GM10847 (cell line): ENCODE results near the gene CPTP.

ENCODE experiments used
- POLR2A ChIP-seq: IDR thresholded peaks from 2 replicates; pipeline ENCODE4 v1.6.1; 2011; ENCODE audit not compliant: insufficient read length; ENCODE audit errors: extremely low read depth

CPTP gene

GRCh38 chr1:1331068-1331965 lies 6.7 kb downstream of the CPTP start, which contains the start of gene TAS1R3:
TAS1R3 (plus strand) TSS chr1:1331280; CDS start chr1:1331346, 66 bp downstream.
- TF ChIP-seq POLR2A, result no peak

GRCh38 chr1:1332031-1332755 lies 7.6 kb downstream of the CPTP start:
- TF ChIP-seq POLR2A, result no peak

- TF ChIP-seq POLR2A, result no peak
Observed at GRCh38 chr1:1332774-1333480, 8.3 kb downstream of the CPTP start.

GRCh38 chr1:1333551-1334241 lies 9.1 kb downstream of the CPTP start:
- no peak for TF ChIP-seq POLR2A

GRCh38 chr1:1334835-1335234 lies 10.2 kb downstream of the CPTP start:
- no peak for TF ChIP-seq POLR2A

GRCh38 chr1:1335283-1335682 lies 10.7 kb downstream of the CPTP start:
- TF ChIP-seq POLR2A, result no peak

GRCh38 chr1:1335792-1336248 lies 11.2 kb downstream of the CPTP start:
- no peak for TF ChIP-seq POLR2A

- TF ChIP-seq POLR2A, result no peak
Observed at GRCh38 chr1:1336446-1336845, 11.8 kb downstream of the CPTP start.

- TF ChIP-seq POLR2A, result no peak
Observed at GRCh38 chr1:1336931-1337792, 12.6 kb downstream of the CPTP start.

GRCh38 chr1:1337793-1338147 lies 13.2 kb downstream of the CPTP start:
- no peak for TF ChIP-seq POLR2A

GRCh38 chr1:1338278-1338677 lies 13.7 kb downstream of the CPTP start:
- no peak for TF ChIP-seq POLR2A

- no peak for TF ChIP-seq POLR2A
Observed at GRCh38 chr1:1340185-1340584, 15.6 kb downstream of the CPTP start.

GRCh38 chr1:1340791-1341548 lies 16.4 kb downstream of the CPTP start:
- no peak for TF ChIP-seq POLR2A
